ENCODE results near the gene TRMT1L.

Gene TRMT1L

DNA sequence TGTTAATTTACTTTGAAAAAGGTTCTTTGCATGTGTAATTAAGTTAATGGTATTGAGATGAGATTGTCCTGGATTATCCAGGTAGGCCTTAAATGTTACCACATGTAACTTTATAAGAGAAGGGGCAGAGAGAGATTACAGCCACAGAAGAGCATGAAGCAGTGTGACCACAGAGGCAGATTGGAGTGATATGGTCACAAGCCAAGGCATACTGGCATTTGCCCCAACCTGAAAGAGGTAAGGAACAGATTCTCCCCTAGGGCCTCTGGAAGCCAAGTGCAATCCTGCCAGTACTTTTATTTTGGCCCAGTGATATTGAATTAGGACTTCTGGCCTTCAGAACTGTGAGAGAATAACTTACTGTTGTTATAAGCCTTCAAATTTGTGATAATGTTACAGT lies 88.4 kb downstream of the TRMT1L start:
- Histone ChIP-seq H3K4me3 (ENCODE audit: control insufficient read depth in 1 of 7, extremely low read depth in 1 of 7, insufficient read depth in 4 of 7, low read depth in 2 of 7, low read length in 6 of 7) (no peak overlapping the region), H3K9me3 (ENCODE audit: control extremely low read depth in 1 of 5, control insufficient read depth in 4 of 5, insufficient read depth in 2 of 5, low read depth in 1 of 5, low read length in 4 of 5) (peaks cover 0 to 4% (median 0%) of the 10 kb centered on the region in 5 experiments), H3K27me3 (replicated peaks in 2 of 5; ENCODE audit: control insufficient read depth in 4 of 5, insufficient read depth in 5 of 5, low read length in 4 of 5) (no peaks in the 10 kb centered on the region), H3K36me3 (ENCODE audit: control insufficient read depth in 4 of 4, insufficient read depth in 4 of 4, low read length in 3 of 4) (peaks cover 2 to 12% (median 6%) of the 10 kb centered on the region in 4 experiments), H3K4me1 (ENCODE audit: control extremely low read depth in 1 of 4, control insufficient read depth in 4 of 4, insufficient read depth in 4 of 4, low read length in 3 of 4) (peaks cover 0 to 16% (median 9%) of the 10 kb centered on the region in 4 experiments), H3K27ac (ENCODE audit: insufficient read depth in 1 of 2, low read depth in 1 of 2, low read length in 2 of 2, poor library complexity in 1 of 2, severe bottlenecking in 2 of 2) (no peak overlapping the region)
- DNase-seq = peak in 1 of 3 donors; percentile 49
- ChIA-PET POLR2A (no interaction called here), CTCF (interaction anchor here (0.7 kb wide), 1 partner anchor 263 kb away, joined by 4 read pairs; no protein-coding TSS in a partner anchor)
